ENCODE results near the gene SOCS1.
A peak's percentile ranks its signal among the peaks of the same experiment; 100 is the strongest.

The SOCS1 gene

GRCh38 chr16:11259655-11260595, 3.9 kb upstream of the SOCS1 start:
- DNase-seq, result no peak

GRCh38 chr16:11258553-11259492, 2.8 kb upstream of the SOCS1 start:
- DNase-seq, result no peak

- DNase-seq, result peak; percentile 92
Measured at GRCh38 chr16:11257131-11257938, 1.3 kb upstream of the SOCS1 start.

GRCh38 chr16:11256661-11257130, 692 bp upstream of the SOCS1 start:
- DNase-seq, result peak; percentile 68

- peak; percentile 76 for DNase-seq
Measured at GRCh38 chr16:11254913-11255736, 879 bp downstream of the SOCS1 start.

- no peak for DNase-seq
Measured at GRCh38 chr16:11253995-11254912, 1.8 kb downstream of the SOCS1 start.

GRCh38 chr16:11253009-11253994, 2.7 kb downstream of the SOCS1 start:
- DNase-seq, result no peak

GRCh38 chr16:11252482-11252931, 3.5 kb downstream of the SOCS1 start:
- no peak for DNase-seq

GRCh38 chr16:11251525-11252481, 4.2 kb downstream of the SOCS1 start:
- DNase-seq, result no peak

- DNase-seq, result no peak
Measured at GRCh38 chr16:11250786-11251524, 5.0 kb downstream of the SOCS1 start.

- DNase-seq, result no peak
Measured at GRCh38 chr16:11250091-11250785, 5.8 kb downstream of the SOCS1 start.

GRCh38 chr16:11249233-11250061, 6.6 kb downstream of the SOCS1 start:
- no peak for DNase-seq

GRCh38 chr16:11248133-11248532, 7.9 kb downstream of the SOCS1 start:
- no peak for DNase-seq

- DNase-seq, result no peak
Measured at GRCh38 chr16:11245988-11246387, 10.0 kb downstream of the SOCS1 start.

- no peak for DNase-seq
Measured at GRCh38 chr16:11245222-11245737, 10.7 kb downstream of the SOCS1 start.
